Stimulated activated naive CD8-positive, alpha-beta T cell treated with anti-CD3 and anti-CD28 coated beads, Interleukin-15, amount 100 ng/mL, for 72 hours (primary cell): ENCODE measurements around the gene ITPRID2.
"Not testable (repeated sequence)": the region's sequence is repeated elsewhere in the genome, so short reads cannot be mapped to it uniquely, and the experiment has no call there.

ENCODE experiments used
- ATAC-seq: fragments of 150-1000 bp; cut with Tn5 transposase; 2 replicates; pipeline ENCODE4 v1.10.0; 2021; ENCODE audit warnings: mild to moderate bottlenecking, moderate library complexity
- DNase-seq, 2 donors: peaks; one replicate each; pipeline ENCODE4 v3.0.0; 2021 to 2022
- H3K27ac Mint-ChIP-seq, 2 donors: one replicate each; pipeline ENCODE4 v1.8.0; 2022; ENCODE audit warnings: mild to moderate bottlenecking in 2 of 2, mixed read lengths in 2 of 2, moderate library complexity in 2 of 2
- H3K27me3 Mint-ChIP-seq: one replicate; pipeline ENCODE4 v1.8.0; 2022; ENCODE audit warnings: mixed read lengths
- H3K4me1 Mint-ChIP-seq: one replicate; pipeline ENCODE4 v1.8.0; 2022; ENCODE audit warnings: mild to moderate bottlenecking, mixed read lengths
- H3K4me3 Mint-ChIP-seq, 2 donors: one replicate each; pipeline ENCODE4 v1.8.0; 2022; ENCODE audit warnings: mild to moderate bottlenecking in 2 of 2, mixed read lengths in 2 of 2, moderate library complexity in 1 of 2
- H3K9me3 Mint-ChIP-seq, 2 donors: one replicate each; pipeline ENCODE4 v1.8.0; 2022; ENCODE audit warnings: mixed read lengths in 2 of 2

ITPRID2 gene

DNA sequence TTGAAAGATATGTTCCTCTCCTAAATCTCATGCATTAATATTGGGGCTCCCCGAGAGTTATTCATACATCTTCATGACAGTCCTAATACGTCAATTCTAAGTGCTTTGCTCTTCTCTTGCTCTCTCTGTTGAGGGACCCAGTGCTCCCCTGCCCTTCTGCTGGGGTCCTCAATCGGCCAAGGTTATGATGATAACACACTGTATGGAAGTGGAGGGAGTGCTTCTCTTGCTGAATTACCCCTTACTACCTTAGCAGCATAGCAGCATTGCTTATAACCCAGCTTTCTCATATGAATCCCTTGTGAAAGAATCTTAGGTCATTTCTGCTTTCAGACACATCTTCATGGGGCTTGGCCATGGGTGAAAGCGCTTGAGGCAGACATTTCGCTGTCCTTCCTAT lies 43.2 kb downstream of the ITPRID2 start:
- ATAC-seq = no peak

DNA sequence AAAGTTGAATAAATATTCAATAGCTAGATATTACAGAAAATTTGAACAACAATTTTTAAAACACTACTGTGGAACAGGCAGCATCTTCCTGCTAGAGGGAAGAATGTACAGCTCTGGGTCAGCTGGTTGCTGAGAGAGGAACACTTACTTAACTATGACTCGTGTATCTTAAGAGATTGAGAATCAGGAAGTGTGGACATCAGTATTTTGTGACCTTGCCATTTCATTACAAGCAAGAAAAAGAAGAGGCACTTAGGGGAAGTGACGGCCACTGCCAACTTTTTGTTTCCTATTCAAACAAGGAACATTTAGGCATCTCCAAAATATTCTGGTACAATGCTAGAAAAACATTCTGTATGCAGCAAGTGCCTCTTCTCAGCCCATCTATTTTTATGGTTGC lies 45.9 kb downstream of the ITPRID2 start:
- Mint-ChIP-seq H3K27ac (no peak overlapping the region), H3K4me1 (no peaks in the 10 kb centered on the region), H3K9me3 (no peaks in the 10 kb centered on the region), H3K4me3 (no peak overlapping the region), H3K27me3 (peaks cover 10% of the 10 kb centered on the region)
- no peak for ATAC-seq
- no peak for DNase-seq

More for the DNA sequence above, 43.2 kb downstream of the ITPRID2 start:
- peaks cover 10% of the 10 kb centered on the region for H3K27me3 Mint-ChIP-seq
- H3K27ac Mint-ChIP-seq = no peak overlapping the region
- no peaks in the 10 kb centered on the region for H3K9me3 Mint-ChIP-seq
- no peak for DNase-seq
- H3K4me3 Mint-ChIP-seq = no peak overlapping the region
- no peaks in the 10 kb centered on the region for H3K4me1 Mint-ChIP-seq

DNA sequence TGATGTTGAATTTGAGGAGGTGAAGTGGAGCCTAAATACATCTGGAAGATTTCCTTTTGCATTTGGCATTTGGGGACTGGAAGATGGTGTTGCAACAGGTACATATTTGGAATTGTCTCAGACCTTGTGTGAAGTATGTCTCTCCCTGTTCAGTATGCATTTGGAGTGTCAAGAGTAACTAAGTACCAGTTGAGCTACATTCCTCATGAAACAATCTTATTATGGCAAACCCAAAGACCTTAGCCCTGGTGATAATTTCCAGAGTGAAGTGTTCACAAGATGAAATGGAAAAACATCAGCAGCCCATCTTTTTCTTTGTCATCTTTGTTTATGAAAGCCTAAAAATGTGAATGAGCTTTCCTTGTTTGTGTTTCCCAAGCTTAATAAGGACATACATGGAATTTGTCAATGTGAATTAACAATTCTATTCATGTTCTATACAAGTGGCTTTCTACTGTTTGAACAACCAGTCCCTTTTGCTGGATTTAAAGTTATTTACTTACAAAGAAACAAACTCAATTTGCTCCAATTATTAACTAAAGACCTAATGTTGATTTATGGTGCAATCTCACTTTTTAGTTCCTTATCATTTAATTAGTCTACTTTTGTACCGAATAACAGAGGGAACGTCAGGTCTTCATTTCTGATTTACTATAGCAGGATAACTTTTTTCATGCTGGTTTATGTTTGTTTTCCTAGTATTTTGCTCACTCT lies 52.0 kb downstream of the ITPRID2 start:
- Mint-ChIP-seq H3K27ac (no peak overlapping the region), H3K27me3 (peaks cover 19% of the 10 kb centered on the region), H3K4me1 (no peaks in the 10 kb centered on the region), H3K4me3 (no peak overlapping the region), H3K9me3 (no peaks in the 10 kb centered on the region)
- ATAC-seq = no peak
- DNase-seq = no peak

DNA sequence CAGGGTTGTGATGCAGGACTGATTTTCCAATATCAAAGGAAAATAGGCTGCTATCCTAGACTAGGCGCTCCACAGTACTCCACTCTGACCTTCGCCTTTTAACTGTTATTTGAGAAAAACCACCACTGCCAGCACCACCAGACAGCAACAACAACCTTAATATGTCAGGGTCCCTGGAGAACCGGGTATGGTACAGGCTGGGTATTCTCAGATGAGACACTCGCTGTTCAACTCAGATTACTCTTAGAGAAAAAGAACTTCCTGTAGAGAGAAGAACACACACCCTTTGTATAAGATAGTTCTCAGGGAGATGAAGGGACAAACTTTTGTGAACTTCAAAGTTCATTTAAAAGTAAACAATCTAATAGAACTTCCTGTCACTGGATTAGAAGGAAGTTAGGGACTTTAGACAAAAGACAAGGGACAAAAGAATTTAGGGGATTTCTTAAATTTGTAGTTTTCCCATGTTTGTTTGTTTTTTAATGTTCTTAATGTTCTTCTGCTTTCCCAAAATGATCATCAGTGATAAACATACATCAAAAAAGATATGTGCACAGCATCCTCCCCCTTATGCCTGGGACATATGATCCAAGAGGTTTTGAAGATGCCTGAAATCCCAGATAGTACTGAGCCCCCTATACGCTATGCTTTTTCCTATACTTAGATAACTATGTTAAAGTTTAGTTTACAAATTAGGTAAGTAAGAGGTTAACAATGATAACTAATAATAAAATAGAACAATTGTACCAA lies 52.8 kb downstream of the ITPRID2 start:
- Mint-ChIP-seq H3K27me3 (peaks cover 16% of the 10 kb centered on the region), H3K9me3 (no peaks in the 10 kb centered on the region), H3K4me1 (no peaks in the 10 kb centered on the region), H3K4me3 (no peak overlapping the region), H3K27ac (no peak overlapping the region)
- no peak for DNase-seq
- no peak for ATAC-seq

DNA sequence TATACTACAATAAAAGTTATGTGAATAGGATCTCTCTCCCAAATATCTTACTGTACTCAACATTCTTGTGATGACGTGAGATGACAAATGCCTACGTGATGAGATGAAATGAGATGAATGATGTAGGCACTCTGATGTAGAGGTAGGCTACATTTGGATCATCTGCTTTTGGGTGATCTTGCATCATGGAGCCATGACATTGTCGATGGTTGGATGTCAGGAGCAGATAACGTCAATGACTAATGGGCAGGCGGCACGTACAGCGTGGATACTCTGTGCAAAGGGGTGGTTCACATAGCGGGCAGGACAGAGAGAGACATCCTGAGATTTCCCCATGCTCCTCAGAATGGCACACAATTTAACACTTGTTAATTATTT lies 53.4 kb downstream of the ITPRID2 start:
- Mint-ChIP-seq H3K27ac (no peak overlapping the region), H3K4me3 (no peak overlapping the region), H3K27me3 (peaks cover 16% of the 10 kb centered on the region), H3K9me3 (no peaks in the 10 kb centered on the region), H3K4me1 (no peaks in the 10 kb centered on the region)
- ATAC-seq (no peak), DNase-seq (no peak)

DNA sequence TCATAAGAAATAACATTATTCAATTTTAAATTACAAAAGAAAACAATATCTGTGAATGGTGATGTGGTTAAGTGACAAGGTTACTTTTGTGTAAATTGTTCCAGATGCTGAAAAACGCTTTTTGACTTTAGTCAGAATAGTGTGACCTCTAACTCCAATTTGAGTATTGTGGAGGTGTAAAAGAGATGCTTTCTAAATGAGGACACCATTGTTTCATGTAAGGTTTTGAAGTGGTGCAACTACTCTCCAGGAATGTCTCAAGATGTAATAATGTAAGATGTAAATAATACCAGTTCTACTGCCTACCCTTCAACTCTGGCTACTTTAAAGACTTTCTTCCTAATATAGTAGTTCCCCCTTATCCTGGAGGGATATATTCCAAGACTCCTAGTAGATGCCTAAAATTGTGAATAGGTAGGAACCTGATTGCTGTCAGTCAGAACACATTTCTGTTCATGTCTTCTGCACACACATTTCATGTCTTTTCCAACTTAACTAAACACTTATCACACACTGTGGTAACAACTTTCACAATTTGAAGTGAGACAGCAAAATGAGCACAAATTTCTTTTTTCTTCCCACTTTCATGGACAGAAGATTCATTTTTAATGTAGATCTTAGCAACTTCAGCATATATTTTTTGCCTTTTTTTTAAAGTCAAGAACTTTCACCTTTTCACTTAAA lies 55.1 kb downstream of the ITPRID2 start:
- Mint-ChIP-seq H3K27me3 (peaks cover 16% of the 10 kb centered on the region), H3K4me1 (no peaks in the 10 kb centered on the region), H3K27ac (no peak overlapping the region), H3K4me3 (no peak overlapping the region), H3K9me3 (no peaks in the 10 kb centered on the region)
- DNase-seq (no peak), ATAC-seq (peak; percentile 39)

DNA sequence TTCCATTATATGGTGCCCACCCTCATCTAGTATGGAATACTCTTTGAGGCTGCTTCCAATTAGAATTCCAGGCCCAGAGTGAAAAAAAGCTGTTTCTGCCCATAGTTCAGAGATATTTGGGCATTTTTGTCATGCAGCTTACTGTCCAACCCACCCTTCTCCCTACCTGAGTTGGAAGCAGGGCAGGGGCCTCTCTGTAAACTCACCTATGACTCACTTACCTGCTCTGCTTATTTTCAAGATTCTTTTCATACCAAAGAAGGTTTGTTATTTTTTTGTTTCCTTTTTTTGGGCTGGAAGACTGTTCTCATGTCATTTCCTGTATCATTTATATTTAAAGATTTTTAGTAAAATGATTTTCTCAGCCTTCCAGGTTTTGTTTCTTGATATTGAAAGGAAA lies 55.7 kb downstream of the ITPRID2 start:
- Mint-ChIP-seq H3K9me3 (no peaks in the 10 kb centered on the region), H3K27ac (no peak overlapping the region), H3K4me1 (no peaks in the 10 kb centered on the region), H3K27me3 (peaks cover 16% of the 10 kb centered on the region), H3K4me3 (no peak overlapping the region)
- ATAC-seq (no peak), DNase-seq (no peak)

DNA sequence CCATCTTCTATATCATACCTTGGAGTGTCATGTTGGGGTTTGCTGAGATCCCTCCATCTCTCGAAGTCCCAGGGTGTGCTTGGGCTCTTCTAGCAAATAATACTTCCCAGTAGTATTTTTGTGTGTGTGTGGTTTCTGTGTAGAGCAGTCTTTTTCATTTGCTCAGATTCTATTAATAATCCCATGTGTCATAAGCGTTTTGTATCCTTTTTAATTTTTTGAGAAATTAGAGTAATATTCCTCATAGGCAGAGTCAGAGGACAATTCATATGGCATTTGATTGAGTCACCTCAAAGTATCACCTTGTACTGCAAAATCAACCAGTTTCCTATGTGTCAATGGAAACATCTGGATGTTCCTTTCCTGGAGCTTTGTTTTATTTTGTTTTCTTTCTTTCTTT lies 56.7 kb downstream of the ITPRID2 start:
- no peak overlapping the region for H3K4me3 Mint-ChIP-seq
- ATAC-seq (no peak), DNase-seq (no peak)
- H3K27me3 Mint-ChIP-seq = peaks cover 16% of the 10 kb centered on the region
- H3K27ac Mint-ChIP-seq = no peak overlapping the region
- no peaks in the 10 kb centered on the region for H3K4me1 Mint-ChIP-seq
- H3K9me3 Mint-ChIP-seq = no peaks in the 10 kb centered on the region

DNA sequence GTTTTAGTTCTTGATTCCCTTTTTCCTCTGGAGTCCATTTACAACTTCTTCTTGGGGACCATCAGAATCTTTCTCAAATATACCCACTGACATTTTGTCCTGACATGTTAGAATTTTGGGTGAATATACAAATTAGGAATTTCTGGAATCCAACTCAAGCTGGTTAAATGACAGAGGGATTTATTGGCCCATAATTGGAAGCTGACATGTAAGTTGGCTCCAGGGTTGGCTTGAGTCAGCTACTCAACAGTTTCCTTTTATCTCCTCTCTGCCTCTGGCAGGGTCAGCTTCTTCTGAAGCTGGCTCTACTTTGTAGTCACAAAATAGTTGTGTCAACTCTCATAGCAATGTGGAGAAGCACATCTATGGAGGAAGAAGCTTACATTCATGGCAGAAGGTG lies 57.5 kb downstream of the ITPRID2 start:
- Mint-ChIP-seq H3K9me3 (no peaks in the 10 kb centered on the region), H3K4me3 (no peak overlapping the region), H3K27me3 (peaks cover 22% of the 10 kb centered on the region), H3K27ac (no peak overlapping the region), H3K4me1 (peaks cover 7% of the 10 kb centered on the region)
- no peak for ATAC-seq
- no peak for DNase-seq

DNA sequence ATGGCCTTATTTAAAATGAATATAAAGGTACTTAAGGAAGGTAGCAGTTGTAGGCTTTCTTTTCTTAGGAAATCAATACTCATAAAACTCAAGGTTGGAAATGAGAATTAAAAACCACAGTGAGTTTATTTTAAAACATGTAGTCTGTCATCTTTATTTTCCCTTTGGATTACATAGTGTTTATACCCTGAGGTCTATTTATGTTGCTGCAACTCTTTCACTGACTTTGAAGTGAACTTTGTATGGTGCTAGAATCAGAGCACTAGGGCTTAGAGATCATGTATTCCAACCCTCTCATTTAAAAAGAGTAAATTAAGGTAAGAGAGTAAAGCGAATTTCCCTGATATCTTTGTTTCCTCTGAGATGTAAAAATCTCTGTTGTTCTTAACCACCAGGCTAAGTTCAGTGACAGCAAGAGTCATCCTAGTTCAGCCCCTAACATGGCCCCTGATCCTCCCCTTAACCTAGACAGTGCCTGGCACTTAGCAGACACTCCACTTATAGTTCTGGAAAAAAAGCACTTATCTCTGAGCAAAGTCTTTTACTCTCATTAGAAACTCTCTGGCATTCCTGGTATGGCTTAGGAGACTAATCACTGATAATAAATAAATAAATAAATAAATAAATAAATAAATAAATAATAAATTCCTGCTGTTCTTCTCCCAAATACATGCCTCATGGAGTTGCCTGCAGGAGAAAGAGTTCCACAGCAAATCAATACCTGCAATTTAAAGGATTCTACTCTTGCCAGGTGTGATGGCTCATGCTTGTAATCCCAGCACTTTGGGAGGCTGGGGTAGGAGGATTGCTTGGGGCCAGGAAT lies 61.1 kb downstream of the ITPRID2 start:
- H3K4me1 Mint-ChIP-seq = peaks cover 12% of the 10 kb centered on the region
- ATAC-seq = no peak
- no peak overlapping the region for H3K27ac Mint-ChIP-seq
- H3K27me3 Mint-ChIP-seq = peaks cover 15% of the 10 kb centered on the region
- no peak overlapping the region for H3K4me3 Mint-ChIP-seq
- no peak for DNase-seq
- H3K9me3 Mint-ChIP-seq = no peaks in the 10 kb centered on the region

DNA sequence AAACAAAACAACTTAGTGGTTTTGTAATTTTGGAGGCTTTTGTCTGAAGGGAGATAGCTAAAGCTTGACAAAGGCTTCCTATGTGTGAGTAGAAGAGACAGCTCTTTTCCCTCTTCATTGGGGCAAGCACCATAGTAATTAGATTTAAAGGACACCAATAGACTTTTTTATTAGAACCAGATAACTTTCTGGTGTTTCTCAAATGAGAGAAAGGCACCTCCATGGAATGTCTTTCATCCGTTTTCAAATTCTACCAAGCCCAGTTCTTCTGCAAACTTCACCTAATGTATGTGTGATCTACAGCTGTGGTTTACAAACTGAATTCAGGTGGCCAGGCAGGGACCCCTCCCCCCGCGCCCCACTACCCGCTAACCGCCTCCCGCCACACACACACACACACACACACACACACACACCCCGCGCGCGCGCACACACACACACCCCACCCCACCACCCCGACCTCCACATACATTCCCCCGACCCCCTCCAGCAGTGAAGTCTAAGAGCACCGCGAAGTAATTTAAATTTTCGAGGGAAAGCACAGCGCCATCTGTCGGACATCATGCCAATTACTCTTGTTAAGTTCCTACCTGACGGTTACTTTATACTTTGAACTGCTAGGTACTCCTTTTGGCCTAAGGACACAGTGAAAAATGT lies 62.5 kb downstream of the ITPRID2 start:
- peak overlapping the region; percentile 48 to 68 for H3K4me3 Mint-ChIP-seq
- H3K4me1 Mint-ChIP-seq = peaks cover 12% of the 10 kb centered on the region
- H3K27ac Mint-ChIP-seq = peak overlapping the region in 1 of 2 donors; percentile 46
- peak; percentile 53 to 56 for DNase-seq
- ATAC-seq = peak; percentile 84
- H3K27me3 Mint-ChIP-seq = peaks cover 6% of the 10 kb centered on the region
- H3K9me3 Mint-ChIP-seq = no peaks in the 10 kb centered on the region

DNA sequence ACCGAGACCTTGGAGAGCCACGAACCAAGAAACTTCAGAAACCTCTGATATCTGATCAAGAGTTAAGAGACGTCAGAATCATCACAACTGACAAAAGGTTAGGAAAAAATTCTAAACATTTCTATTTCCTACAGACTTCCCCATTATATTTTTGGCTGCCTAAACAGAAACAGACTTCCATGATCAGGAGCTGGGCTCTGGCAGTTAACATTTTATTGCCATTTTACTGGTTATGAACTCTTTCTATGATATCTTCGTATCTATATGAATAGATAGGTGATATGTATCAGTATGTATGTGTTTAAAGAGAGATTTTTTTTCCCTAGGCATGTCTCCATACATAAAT lies 63.0 kb downstream of the ITPRID2 start:
- ATAC-seq = no peak
- no peaks in the 10 kb centered on the region for H3K9me3 Mint-ChIP-seq
- H3K27me3 Mint-ChIP-seq = peaks cover 6% of the 10 kb centered on the region
- peak overlapping the region in 1 of 2 donors; percentile 46 for H3K27ac Mint-ChIP-seq
- DNase-seq = no peak
- peaks cover 12% of the 10 kb centered on the region for H3K4me1 Mint-ChIP-seq
- H3K4me3 Mint-ChIP-seq = peak overlapping the region; percentile 48 to 68

DNA sequence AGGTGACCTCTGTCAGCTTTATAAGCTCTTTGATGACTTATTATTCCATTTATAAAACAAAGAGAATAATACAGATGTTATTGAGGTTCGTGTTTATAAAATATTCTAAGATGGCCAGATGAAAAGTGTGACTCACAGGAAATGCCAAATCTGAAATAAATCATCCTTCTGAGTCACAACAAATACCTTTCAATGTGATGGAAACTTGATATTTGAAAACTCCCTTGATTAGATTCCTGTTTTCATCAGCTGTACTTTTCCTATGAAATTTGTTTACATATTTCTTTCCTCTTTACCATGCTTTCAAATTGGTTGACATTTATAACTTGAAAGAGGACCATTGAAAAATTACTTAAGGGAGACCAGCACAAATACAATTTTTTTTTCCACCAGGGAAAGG lies 63.5 kb downstream of the ITPRID2 start:
- H3K27me3 Mint-ChIP-seq = peaks cover 6% of the 10 kb centered on the region
- H3K4me3 Mint-ChIP-seq = no peak overlapping the region
- DNase-seq (no peak), ATAC-seq (no peak)
- H3K4me1 Mint-ChIP-seq = peaks cover 12% of the 10 kb centered on the region
- H3K27ac Mint-ChIP-seq = no peak overlapping the region
- H3K9me3 Mint-ChIP-seq = no peaks in the 10 kb centered on the region

DNA sequence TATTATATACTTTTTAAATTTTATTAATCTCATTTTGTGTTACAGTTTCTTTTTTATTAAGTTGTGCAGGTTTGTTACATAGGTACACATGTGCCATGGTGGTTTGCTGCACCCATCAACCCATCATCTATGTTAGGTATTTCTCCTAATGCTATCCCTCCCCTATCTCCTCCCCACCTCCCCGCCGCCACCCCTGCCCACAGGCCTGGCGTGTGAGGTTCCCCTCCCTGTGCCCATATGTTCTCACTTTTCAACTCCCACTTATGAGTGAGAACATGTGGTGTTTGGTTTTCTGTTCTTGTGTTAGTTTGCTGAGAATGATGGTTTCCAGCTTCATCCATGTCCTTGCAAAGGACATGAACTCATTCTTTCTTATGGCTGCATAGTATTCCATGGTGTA lies 64.3 kb downstream of the ITPRID2 start:
- Mint-ChIP-seq H3K27me3 (peaks cover 11% of the 10 kb centered on the region), H3K4me1 (peaks cover 12% of the 10 kb centered on the region)
- not testable (repeated sequence) for H3K9me3 Mint-ChIP-seq, H3K27ac Mint-ChIP-seq, DNase-seq, ATAC-seq, H3K4me3 Mint-ChIP-seq

DNA sequence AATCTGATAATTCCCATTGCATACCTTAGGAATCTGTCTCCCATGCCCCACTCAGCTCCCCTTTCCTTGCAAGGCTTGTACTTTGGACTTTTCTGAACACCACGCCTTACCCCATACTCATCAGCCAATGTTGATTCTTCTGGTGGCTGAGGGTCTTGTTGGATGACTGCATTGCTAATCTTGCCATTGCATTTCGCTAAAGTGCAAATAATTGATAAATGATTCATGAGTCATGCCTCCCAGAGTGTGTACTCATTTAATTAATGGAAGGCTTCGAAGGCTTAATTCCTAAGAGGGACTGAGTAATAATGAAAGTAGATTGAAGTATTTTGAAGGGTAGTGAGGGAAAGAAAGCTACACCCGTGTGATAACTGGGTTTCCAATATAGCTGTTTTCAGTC lies 66.1 kb downstream of the ITPRID2 start:
- no peaks in the 10 kb centered on the region for H3K9me3 Mint-ChIP-seq
- peaks cover 12% of the 10 kb centered on the region for H3K4me1 Mint-ChIP-seq
- ATAC-seq (no peak), DNase-seq (no peak)
- no peak overlapping the region for H3K27ac Mint-ChIP-seq
- H3K27me3 Mint-ChIP-seq = peaks cover 20% of the 10 kb centered on the region
- H3K4me3 Mint-ChIP-seq = no peak overlapping the region
